GM19463 (cell line): ENCODE results near the gene SERPINA4.
"Not testable (repeated sequence)": the region's sequence is repeated elsewhere in the genome, so short reads cannot be mapped to it uniquely, and the experiment has no call there.

Experiments
- ATAC-seq: cut with Tn5 transposase; IDR thresholded peaks from one replicate; pipeline ENCODE4 v1.9.1; 2021; ENCODE audit warnings: mild to moderate bottlenecking, moderate library complexity; ENCODE audit not compliant: unreplicated experiment

Gene SERPINA4

GRCh38 chr14:94588311-94588710, 27.1 kb downstream of the SERPINA4 start:
- ATAC-seq = no peak

GRCh38 chr14:94591073-94591472, 29.8 kb downstream of the SERPINA4 start:
- ATAC-seq = no peak

- ATAC-seq = no peak
Observed at GRCh38 chr14:94591871-94592270, 30.6 kb downstream of the SERPINA4 start.

GRCh38 chr14:94592457-94592856, 31.2 kb downstream of the SERPINA4 start:
- ATAC-seq = no peak

- no peak for ATAC-seq
Observed at GRCh38 chr14:94593376-94593748, 32.1 kb downstream of the SERPINA4 start.

GRCh38 chr14:94593749-94594431, 32.6 kb downstream of the SERPINA4 start:
- no peak for ATAC-seq

- ATAC-seq = no peak
Observed at GRCh38 chr14:94594441-94594840, 33.2 kb downstream of the SERPINA4 start.

- no peak for ATAC-seq
Observed at GRCh38 chr14:94595912-94596311, 34.7 kb downstream of the SERPINA4 start.

- no peak for ATAC-seq
Observed at GRCh38 chr14:94596361-94596760, 35.1 kb downstream of the SERPINA4 start.

- no peak for ATAC-seq
Observed at GRCh38 chr14:94597788-94598187, 36.5 kb downstream of the SERPINA4 start.

- no peak for ATAC-seq
Observed at GRCh38 chr14:94598506-94598815, 37.2 kb downstream of the SERPINA4 start.

- ATAC-seq = no peak
Observed at GRCh38 chr14:94598816-94599655, 37.8 kb downstream of the SERPINA4 start.

GRCh38 chr14:94599656-94600004, 38.4 kb downstream of the SERPINA4 start:
- no peak for ATAC-seq

GRCh38 chr14:94600148-94600545, 38.9 kb downstream of the SERPINA4 start:
- ATAC-seq = no peak

GRCh38 chr14:94601884-94602391, 40.7 kb downstream of the SERPINA4 start:
- no peak for ATAC-seq

GRCh38 chr14:94602722-94603121, 41.5 kb downstream of the SERPINA4 start:
- no peak for ATAC-seq

- no peak for ATAC-seq
Observed at GRCh38 chr14:94605361-94605760, 44.1 kb downstream of the SERPINA4 start.

GRCh38 chr14:94608966-94609365, 47.7 kb downstream of the SERPINA4 start:
- not testable (repeated sequence) for ATAC-seq

- ATAC-seq = no peak
Observed at GRCh38 chr14:94611179-94611578, 49.9 kb downstream of the SERPINA4 start.

GRCh38 chr14:94612174-94612573, 50.9 kb downstream of the SERPINA4 start, which contains the start of gene SERPINA3:
TSS of gene SERPINA3 (plus strand) at chr14:94612391. CDS start at chr14:94614442, 2,051 bp downstream.
- no peak for ATAC-seq

GRCh38 chr14:94612580-94613554, 51.6 kb downstream of the SERPINA4 start:
- ATAC-seq = no peak
